ENCODE measurements around the gene ZSCAN9.

The ZSCAN9 gene

GRCh38 chr6:28266563-28266961, 41.5 kb downstream of the ZSCAN9 start:
- Mint-ChIP-seq H3K4me1 (ENCODE audit: low read depth) (no peaks in the 10 kb centered on the region), H3K36me3 (ENCODE audit: low read depth) (peaks cover 6% of the 10 kb centered on the region), H3K4me3 (no peak overlapping the region), H3K27ac (no peak overlapping the region), H3K27me3 (no peaks in the 10 kb centered on the region), H3K9me3 (peaks cover under 1% of the 10 kb centered on the region)
- intact Hi-C loops (cut with micrococcal nuclease), result loop anchor here (2.0 to 5.0 kb wide), 3 partner anchors 14 to 130 kb away; partner anchors contain the start of genes ZKSCAN4 and ZSCAN31

GRCh38 chr6:28266962-28267694, 42.1 kb downstream of the ZSCAN9 start, which contains the start of gene ZSCAN26:
Gene ZSCAN26 (plus strand): TSS chr6:28267143. CDS start chr6:28271920, 4,777 bp downstream.
- peaks cover 11% of the 10 kb centered on the region for H3K36me3 Mint-ChIP-seq (ENCODE audit: low read depth)
- no peak within 1 kb of the TSS for H3K27ac Mint-ChIP-seq
- no peaks in the 10 kb centered on the region for H3K9me3 Mint-ChIP-seq
- no peaks in the 10 kb centered on the region for H3K4me1 Mint-ChIP-seq (ENCODE audit: low read depth)
- H3K4me3 Mint-ChIP-seq, result no peak within 1 kb of the TSS
- intact Hi-C loops (cut with micrococcal nuclease), result loop anchor here (2.0 to 5.0 kb wide), 3 partner anchors 14 to 130 kb away; partner anchors contain the start of genes ZKSCAN4 and ZSCAN31
- H3K27me3 Mint-ChIP-seq, result no peaks in the 10 kb centered on the region

GRCh38 chr6:28267695-28268059, 42.6 kb downstream of the ZSCAN9 start:
- Mint-ChIP-seq H3K36me3 (ENCODE audit: low read depth) (peaks cover 16% of the 10 kb centered on the region), H3K27me3 (no peaks in the 10 kb centered on the region), H3K4me1 (ENCODE audit: low read depth) (no peaks in the 10 kb centered on the region), H3K9me3 (no peaks in the 10 kb centered on the region), H3K27ac (no peak overlapping the region), H3K4me3 (no peak overlapping the region)
- intact Hi-C loops (cut with micrococcal nuclease), result loop anchor here (2.0 to 5.0 kb wide), 3 partner anchors 15 to 131 kb away; partner anchors contain the start of genes ZKSCAN4 and ZSCAN31

GRCh38 chr6:28269492-28269891, 44.4 kb downstream of the ZSCAN9 start:
- H3K4me1 Mint-ChIP-seq (ENCODE audit: low read depth), result peaks cover 14% of the 10 kb centered on the region
- no peak overlapping the region for H3K27ac Mint-ChIP-seq
- H3K9me3 Mint-ChIP-seq, result no peaks in the 10 kb centered on the region
- H3K4me3 Mint-ChIP-seq, result no peak overlapping the region
- peaks cover 31% of the 10 kb centered on the region for H3K36me3 Mint-ChIP-seq (ENCODE audit: low read depth)
- no peaks in the 10 kb centered on the region for H3K27me3 Mint-ChIP-seq
- intact Hi-C loops (cut with micrococcal nuclease), result loop anchor here (5.0 kb wide), 1 partner anchor 68 kb away; the partner anchor contains the start of gene ZSCAN31

- Mint-ChIP-seq H3K27me3 (peaks cover 3% of the 10 kb centered on the region), H3K27ac (peak overlapping the region; percentile 16), H3K4me3 (no peak overlapping the region), H3K36me3 (ENCODE audit: low read depth) (peaks cover 64% of the 10 kb centered on the region), H3K9me3 (no peaks in the 10 kb centered on the region), H3K4me1 (ENCODE audit: low read depth) (peaks cover 20% of the 10 kb centered on the region)
- intact Hi-C loops (cut with micrococcal nuclease), result no loop called here
Measured at GRCh38 chr6:28274888-28275287, 49.8 kb downstream of the ZSCAN9 start.

- Mint-ChIP-seq H3K4me3 (no peak overlapping the region), H3K27me3 (peaks cover 11% of the 10 kb centered on the region), H3K27ac (no peak overlapping the region), H3K4me1 (ENCODE audit: low read depth) (peaks cover 33% of the 10 kb centered on the region), H3K9me3 (peaks cover 3% of the 10 kb centered on the region), H3K36me3 (ENCODE audit: low read depth) (peaks cover 48% of the 10 kb centered on the region)
- intact Hi-C loops (cut with micrococcal nuclease), result no loop called here
Measured at GRCh38 chr6:28277746-28278145, 52.7 kb downstream of the ZSCAN9 start.

GRCh38 chr6:28280595-28281287, 55.7 kb downstream of the ZSCAN9 start:
- peaks cover 11% of the 10 kb centered on the region for H3K27me3 Mint-ChIP-seq
- intact Hi-C loops (cut with micrococcal nuclease), result loop anchor here (5.0 kb wide), 1 partner anchor 67 kb away; the partner anchor contains the start of gene ZKSCAN3
- peaks cover 7% of the 10 kb centered on the region for H3K9me3 Mint-ChIP-seq
- H3K4me3 Mint-ChIP-seq, result peak overlapping the region; percentile 85
- peaks cover 13% of the 10 kb centered on the region for H3K4me1 Mint-ChIP-seq (ENCODE audit: low read depth)
- H3K36me3 Mint-ChIP-seq (ENCODE audit: low read depth), result peaks cover 20% of the 10 kb centered on the region
- H3K27ac Mint-ChIP-seq, result peak overlapping the region; percentile 60

- Mint-ChIP-seq H3K9me3 (peaks cover 7% of the 10 kb centered on the region), H3K27me3 (peaks cover 11% of the 10 kb centered on the region), H3K4me1 (ENCODE audit: low read depth) (peaks cover 13% of the 10 kb centered on the region), H3K27ac (peak within 1 kb of the TSS; percentile 60), H3K36me3 (ENCODE audit: low read depth) (peaks cover 13% of the 10 kb centered on the region), H3K4me3 (peak within 1 kb of the TSS; percentile 85)
- intact Hi-C loops (cut with micrococcal nuclease), result loop anchor here (5.0 kb wide), 1 partner anchor 66 kb away; the partner anchor contains the start of gene ZKSCAN3
Measured at GRCh38 chr6:28281288-28282064, 56.4 kb downstream of the ZSCAN9 start, which contains the start of gene PGBD1. Gene PGBD1 (plus strand): TSS chr6:28281572. CDS start chr6:28283814, 2,242 bp downstream.

GRCh38 chr6:28282926-28283325, 57.9 kb downstream of the ZSCAN9 start:
- intact Hi-C loops (cut with micrococcal nuclease), result loop anchor here (5.0 kb wide), 1 partner anchor 64 kb away; the partner anchor contains the start of gene ZKSCAN3
- peaks cover 11% of the 10 kb centered on the region for H3K27me3 Mint-ChIP-seq
- H3K4me1 Mint-ChIP-seq (ENCODE audit: low read depth), result peaks cover 13% of the 10 kb centered on the region
- H3K9me3 Mint-ChIP-seq, result peaks cover 7% of the 10 kb centered on the region
- no peak overlapping the region for H3K4me3 Mint-ChIP-seq
- H3K27ac Mint-ChIP-seq, result no peak overlapping the region
- peaks cover 9% of the 10 kb centered on the region for H3K36me3 Mint-ChIP-seq (ENCODE audit: low read depth)
